ENCODE measurements around the gene TMEM116.

DNA sequence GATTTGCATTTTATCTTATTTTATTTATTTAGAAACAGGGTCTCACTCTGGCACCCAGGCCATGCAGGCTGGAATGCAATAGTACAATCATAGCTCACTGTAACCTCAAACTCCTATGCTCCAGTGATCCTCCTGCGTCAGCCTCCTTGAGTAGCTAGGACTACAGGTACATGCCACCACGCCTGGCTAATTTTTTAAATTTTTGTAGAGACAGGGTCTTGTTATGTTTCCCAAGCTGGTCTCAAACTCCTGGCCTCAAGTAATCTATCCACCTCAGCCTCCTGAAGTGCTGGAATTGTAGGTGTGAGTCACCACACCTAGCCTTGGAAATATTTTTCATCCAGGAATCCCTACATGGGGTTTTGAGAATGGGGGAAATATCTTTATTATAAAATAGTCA lies 86.3 kb downstream of the TMEM116 start:
- TF ChIP-seq, protein P1, sequence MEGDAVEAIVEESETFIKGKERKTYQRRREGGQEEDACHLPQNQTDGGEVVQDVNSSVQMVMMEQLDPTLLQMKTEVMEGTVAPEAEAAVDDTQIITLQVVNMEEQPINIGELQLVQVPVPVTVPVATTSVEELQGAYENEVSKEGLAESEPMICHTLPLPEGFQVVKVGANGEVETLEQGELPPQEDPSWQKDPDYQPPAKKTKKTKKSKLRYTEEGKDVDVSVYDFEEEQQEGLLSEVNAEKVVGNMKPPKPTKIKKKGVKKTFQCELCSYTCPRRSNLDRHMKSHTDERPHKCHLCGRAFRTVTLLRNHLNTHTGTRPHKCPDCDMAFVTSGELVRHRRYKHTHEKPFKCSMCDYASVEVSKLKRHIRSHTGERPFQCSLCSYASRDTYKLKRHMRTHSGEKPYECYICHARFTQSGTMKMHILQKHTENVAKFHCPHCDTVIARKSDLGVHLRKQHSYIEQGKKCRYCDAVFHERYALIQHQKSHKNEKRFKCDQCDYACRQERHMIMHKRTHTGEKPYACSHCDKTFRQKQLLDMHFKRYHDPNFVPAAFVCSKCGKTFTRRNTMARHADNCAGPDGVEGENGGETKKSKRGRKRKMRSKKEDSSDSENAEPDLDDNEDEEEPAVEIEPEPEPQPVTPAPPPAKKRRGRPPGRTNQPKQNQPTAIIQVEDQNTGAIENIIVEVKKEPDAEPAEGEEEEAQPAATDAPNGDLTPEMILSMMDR (IDR thresholded peaks at IDR 0.05; ENCODE audit: low read length) = no peak
- TF ChIP-seq EZH2 (IDR thresholded peaks at IDR 0.05; ENCODE audit: borderline replicate concordance, low read length) = no peak
